Right atrium auricular region (tissue), 2 donors: ENCODE data around the gene OVOL2. TPM values are rescaled to one million over a fixed set of nuclear protein-coding genes. Genes with fewer than 3 reads are reported as not detected.

Experiments used
- DNase-seq: peaks from one replicate; pipeline ENCODE4 v3.0.0-alpha.2; 2019; ENCODE audit warnings: low spot score
- H3K27ac ChIP-seq, 2 donors: fragments of 200-600 bp; sonication (generic); 1 replicate in 1 of 2; 2 replicates in 1 of 2; pipeline ENCODE4 v1.5.1; 2016 to 2019
- H3K27me3 ChIP-seq, 2 donors: fragments of 200-600 bp; sonication (generic); one replicate each; pipeline versions ENCODE4 v1.5.1 to v1.6.0; 2017 to 2019
- H3K36me3 ChIP-seq: fragments of 200-600 bp; sonication (generic); one replicate; pipeline ENCODE4 v1.5.1; 2016
- H3K4me1 ChIP-seq, 2 donors: fragments of 200-600 bp; sonication (generic); one replicate each; pipeline versions ENCODE4 v1.5.1 to v1.6.0; 2017 to 2019
- H3K4me3 ChIP-seq, 2 donors: fragments of 200-600 bp; sonication (generic); 1 replicate in 1 of 2; 2 replicates in 1 of 2; pipeline ENCODE4 v1.5.1; 2017 to 2019; ENCODE audit warnings: mild to moderate bottlenecking in 1 of 2, moderate library complexity in 1 of 2
- H3K9me3 ChIP-seq, 2 donors: fragments of 200-600 bp; sonication (generic); one replicate each; pipeline ENCODE4 v1.5.1; 2019
- total RNA-seq, 2 donors: library from RNA; depleted of rRNA; stranded (reverse); fragments of >200 nt; gene quantifications; one replicate each; pipeline ENCODE4 v1.1.0, GENCODE V29; 2016
- TF ChIP-seq, protein P1 (sequence below), 2 donors: fragments of 200-600 bp; sonication (generic); IDR thresholded peaks; one replicate each; pipeline ENCODE4 v1.5.1; 2019; ENCODE audit warnings: antibody characterized with exemption in 2 of 2

OVOL2 gene
- total RNA-seq, 2 donors from 2014 or later, result not detected

GRCh38 chr20:18039063-18039462 lies 18.7 kb downstream of the OVOL2 start:
- no peaks in the 10 kb centered on the region for H3K27me3 ChIP-seq
- TF ChIP-seq, protein P1, sequence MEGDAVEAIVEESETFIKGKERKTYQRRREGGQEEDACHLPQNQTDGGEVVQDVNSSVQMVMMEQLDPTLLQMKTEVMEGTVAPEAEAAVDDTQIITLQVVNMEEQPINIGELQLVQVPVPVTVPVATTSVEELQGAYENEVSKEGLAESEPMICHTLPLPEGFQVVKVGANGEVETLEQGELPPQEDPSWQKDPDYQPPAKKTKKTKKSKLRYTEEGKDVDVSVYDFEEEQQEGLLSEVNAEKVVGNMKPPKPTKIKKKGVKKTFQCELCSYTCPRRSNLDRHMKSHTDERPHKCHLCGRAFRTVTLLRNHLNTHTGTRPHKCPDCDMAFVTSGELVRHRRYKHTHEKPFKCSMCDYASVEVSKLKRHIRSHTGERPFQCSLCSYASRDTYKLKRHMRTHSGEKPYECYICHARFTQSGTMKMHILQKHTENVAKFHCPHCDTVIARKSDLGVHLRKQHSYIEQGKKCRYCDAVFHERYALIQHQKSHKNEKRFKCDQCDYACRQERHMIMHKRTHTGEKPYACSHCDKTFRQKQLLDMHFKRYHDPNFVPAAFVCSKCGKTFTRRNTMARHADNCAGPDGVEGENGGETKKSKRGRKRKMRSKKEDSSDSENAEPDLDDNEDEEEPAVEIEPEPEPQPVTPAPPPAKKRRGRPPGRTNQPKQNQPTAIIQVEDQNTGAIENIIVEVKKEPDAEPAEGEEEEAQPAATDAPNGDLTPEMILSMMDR (IDR thresholded peaks at IDR 0.05), result no peak

DNA sequence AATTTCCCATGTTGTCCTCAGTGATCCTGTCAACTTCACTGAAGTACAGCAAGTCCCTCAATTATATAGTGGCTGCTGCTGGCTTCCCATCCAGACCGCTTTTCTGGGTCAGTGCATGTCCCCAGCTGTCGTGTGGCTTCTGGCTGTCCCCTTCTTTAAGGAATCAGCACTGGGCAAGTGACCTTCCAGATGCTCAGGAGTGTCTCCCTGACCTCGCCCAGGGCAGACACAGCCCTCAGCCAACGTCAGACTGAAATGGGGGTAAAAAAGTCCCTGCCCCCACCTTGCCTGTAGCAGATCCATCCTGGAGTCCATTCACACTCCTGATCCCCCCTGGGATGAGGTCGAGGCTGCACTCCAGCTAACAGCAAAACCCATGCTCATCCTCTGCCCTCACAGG lies 23.7 kb downstream of the OVOL2 start:
- TF ChIP-seq, protein P1 (IDR thresholded peaks at IDR 0.05), result no peak
- H3K27me3 ChIP-seq, result no peaks in the 10 kb centered on the region
- no peaks in the 10 kb centered on the region for H3K4me1 ChIP-seq
- DNase-seq, result no peak
- H3K36me3 ChIP-seq, result no peaks in the 10 kb centered on the region
- no peak overlapping the region for H3K27ac ChIP-seq
- no peaks in the 10 kb centered on the region for H3K9me3 ChIP-seq
- H3K4me3 ChIP-seq, result no peak overlapping the region

More at GRCh38 chr20:18039063-18039462, 18.7 kb downstream of the OVOL2 start:
- Histone ChIP-seq H3K4me3 (no peak overlapping the region), H3K27ac (no peak overlapping the region), H3K36me3 (no peaks in the 10 kb centered on the region), H3K4me1 (no peaks in the 10 kb centered on the region), H3K9me3 (peaks cover 0 to 12% of the 10 kb centered on the region in 2 donors)
- DNase-seq, result no peak

DNA sequence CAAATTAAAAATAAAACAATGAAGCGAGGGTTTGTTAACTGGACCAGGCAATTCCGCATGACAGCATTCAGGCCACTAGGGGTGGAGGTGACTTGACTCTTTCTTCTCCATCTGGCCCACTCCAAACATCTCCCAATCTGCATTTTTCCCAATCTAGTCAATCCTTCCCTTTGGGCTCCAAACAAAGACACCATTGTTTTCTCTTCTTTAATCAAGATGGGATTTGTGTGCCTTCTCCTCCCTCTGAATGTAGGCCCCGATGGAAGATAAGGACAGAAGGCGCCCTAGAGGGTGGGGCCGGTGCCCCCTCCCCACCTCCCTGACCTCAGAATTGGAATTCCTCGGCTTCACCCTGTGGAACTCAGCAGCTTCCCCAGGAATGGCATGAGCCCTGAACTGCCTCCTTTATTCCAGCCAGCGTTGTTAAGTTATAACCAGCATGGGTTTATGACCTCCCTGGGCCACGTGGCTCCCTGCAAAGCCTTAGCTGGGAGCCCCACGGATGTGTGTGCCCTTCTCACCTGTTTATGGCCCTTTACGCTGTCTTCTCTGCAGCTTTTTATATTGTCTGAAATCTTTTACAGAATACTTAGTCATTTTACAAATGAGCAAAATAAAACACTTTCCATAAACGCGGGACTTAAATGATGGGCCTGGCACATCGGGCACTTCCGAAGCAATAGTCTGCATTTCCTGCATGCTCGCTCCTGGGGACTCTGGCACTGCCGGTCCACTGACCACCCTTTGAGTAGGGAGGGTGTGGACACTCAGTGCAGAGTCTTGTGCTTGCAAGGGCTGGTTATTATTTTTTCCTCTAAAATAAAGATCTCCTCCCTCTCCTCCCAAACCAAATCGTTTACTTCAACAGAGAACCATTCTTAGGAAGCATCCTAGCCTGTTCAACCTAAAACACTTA lies 24.5 kb downstream of the OVOL2 start:
- DNase-seq, result no peak
- TF ChIP-seq, protein P1 (IDR thresholded peaks at IDR 0.05), result no peak
- Histone ChIP-seq H3K27me3 (no peaks in the 10 kb centered on the region), H3K4me1 (no peaks in the 10 kb centered on the region), H3K27ac (no peak overlapping the region), H3K9me3 (no peaks in the 10 kb centered on the region), H3K4me3 (no peak overlapping the region), H3K36me3 (no peaks in the 10 kb centered on the region)

DNA sequence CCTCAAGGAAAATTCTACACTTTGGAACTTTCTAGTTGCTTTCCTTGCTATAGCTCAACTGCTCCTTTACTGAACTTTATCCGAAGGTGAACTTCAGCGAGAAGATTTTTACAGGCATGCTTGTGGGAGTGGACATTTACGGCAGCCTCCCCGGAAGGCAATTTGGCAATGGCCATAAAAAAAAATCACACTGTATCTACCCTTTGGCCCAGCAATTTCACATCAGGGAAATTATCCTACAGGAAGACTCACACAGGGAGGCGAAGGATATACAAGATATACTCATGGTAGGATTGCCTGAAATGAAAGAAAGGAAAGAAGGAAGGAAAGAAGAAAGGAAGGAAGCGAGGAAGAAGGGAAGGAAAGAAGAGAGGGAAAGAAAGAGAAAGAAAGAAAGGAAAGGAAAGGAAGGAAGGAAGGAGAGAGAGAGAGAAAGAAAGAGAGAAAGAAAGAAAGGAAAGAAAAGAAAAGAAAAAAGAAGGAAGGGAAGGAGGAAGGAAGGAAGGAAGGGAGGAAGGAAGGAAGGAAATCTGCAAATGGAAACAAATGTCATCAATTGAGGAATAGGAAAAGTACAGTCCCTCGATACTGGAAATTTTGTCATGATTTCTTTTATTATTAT lies 25.7 kb downstream of the OVOL2 start:
- TF ChIP-seq, protein P1 (IDR thresholded peaks at IDR 0.05), result no peak
- Histone ChIP-seq H3K36me3 (no peaks in the 10 kb centered on the region), H3K27me3 (no peaks in the 10 kb centered on the region), H3K9me3 (no peaks in the 10 kb centered on the region), H3K4me1 (no peaks in the 10 kb centered on the region), H3K27ac (no peak overlapping the region), H3K4me3 (no peak overlapping the region)
- no peak for DNase-seq

DNA sequence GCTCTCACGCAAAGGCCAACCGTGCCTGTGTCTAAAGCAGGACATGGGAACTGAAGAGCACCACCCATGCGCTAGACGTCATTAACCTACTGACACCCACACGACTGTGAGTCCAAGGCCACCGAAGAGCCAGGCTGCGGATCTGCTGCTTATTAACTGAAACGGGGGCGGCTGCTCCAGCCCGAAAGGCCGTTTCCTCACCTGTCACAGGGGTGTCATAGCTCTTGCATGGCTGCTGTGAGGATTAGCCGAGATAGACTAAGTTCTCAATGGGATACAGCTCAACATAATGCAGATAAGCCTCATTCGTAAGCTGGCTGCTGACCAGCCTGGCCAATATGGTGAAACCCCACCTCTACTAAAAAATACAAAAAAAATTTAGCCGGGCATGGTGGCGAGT lies 26.7 kb downstream of the OVOL2 start:
- no peak for DNase-seq
- TF ChIP-seq, protein P1 (IDR thresholded peaks at IDR 0.05), result no peak
- no peak overlapping the region for H3K4me3 ChIP-seq

More for the DNA sequence above, 26.7 kb downstream of the OVOL2 start:
- Histone ChIP-seq H3K27ac (no peak overlapping the region), H3K36me3 (no peaks in the 10 kb centered on the region), H3K27me3 (no peaks in the 10 kb centered on the region), H3K9me3 (no peaks in the 10 kb centered on the region), H3K4me1 (no peaks in the 10 kb centered on the region)
